ENCODE data around the gene THSD7A. TPM values are rescaled to one million over a fixed set of nuclear protein-coding genes. Genes with fewer than 3 reads are reported as not detected.

The THSD7A gene
- total RNA-seq, 2 experiments from 2014 or later = not detected

DNA sequence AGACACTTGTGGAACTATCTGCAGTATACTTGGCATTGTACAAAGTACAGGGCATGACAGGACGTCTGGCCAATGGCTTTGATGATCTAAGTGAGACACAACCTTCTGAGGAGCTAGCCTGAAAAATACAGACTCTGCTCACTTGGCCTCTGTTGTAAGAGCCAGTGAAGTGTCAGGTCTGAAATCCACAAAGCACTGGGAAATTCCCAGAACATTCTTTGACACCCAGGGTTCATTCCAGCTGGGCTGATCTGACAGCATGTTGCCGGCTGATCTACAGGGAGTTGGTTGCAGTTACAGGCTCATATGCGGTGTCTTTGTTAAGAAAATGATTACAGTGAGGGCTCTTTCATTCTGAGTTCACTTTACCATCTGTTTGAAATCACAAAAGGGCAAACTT, 503.7 kb downstream of the THSD7A start:
- CTCF ChIA-PET = no interaction called here
- no peak for DNase-seq
- no peak overlapping the region for H3K27ac Mint-ChIP-seq
- H3K9me3 Mint-ChIP-seq = no peaks in the 10 kb centered on the region
- no peaks in the 10 kb centered on the region for H3K27me3 Mint-ChIP-seq
- H3K36me3 Mint-ChIP-seq = no peaks in the 10 kb centered on the region
- peaks cover 2% of the 10 kb centered on the region for H3K4me1 Mint-ChIP-seq (ENCODE audit: low read depth)
- intact Hi-C loops (cut with micrococcal nuclease) = no loop called here
- no peak overlapping the region for H3K4me3 Mint-ChIP-seq
- POLR2A ChIA-PET = no interaction called here

DNA sequence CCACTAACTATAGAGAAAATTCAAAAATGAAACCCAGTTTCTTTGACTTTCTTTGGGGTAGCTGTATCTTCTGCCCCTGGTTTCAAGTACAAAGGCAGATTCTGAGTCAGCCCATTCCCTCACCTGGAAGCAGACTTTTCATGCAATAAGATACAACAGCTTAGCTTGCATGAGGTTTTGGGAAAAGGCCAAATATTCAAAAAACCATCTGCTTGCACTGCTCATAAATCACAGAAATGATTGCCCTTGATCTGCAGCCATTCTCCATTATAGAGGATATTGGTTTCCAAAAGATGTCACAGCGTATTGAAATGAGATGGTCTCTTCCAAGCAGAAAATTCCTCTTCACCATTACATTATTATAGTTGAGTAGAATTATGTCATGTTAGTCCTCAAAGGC, 504.4 kb downstream of the THSD7A start:
- ChIA-PET POLR2A (no interaction called here), CTCF (no interaction called here)
- Mint-ChIP-seq H3K36me3 (no peaks in the 10 kb centered on the region), H3K27ac (no peak overlapping the region), H3K4me1 (ENCODE audit: low read depth) (peaks cover under 1% of the 10 kb centered on the region), H3K9me3 (no peaks in the 10 kb centered on the region), H3K4me3 (no peak overlapping the region), H3K27me3 (no peaks in the 10 kb centered on the region)
- no peak for DNase-seq
- intact Hi-C loops (cut with micrococcal nuclease) = no loop called here
